Measurements from ENCODE around the gene SORBS1. TPM values are rescaled to one million over a fixed set of nuclear protein-coding genes. Genes with fewer than 3 reads are reported as not detected.

The SORBS1 gene
- polyA plus RNA-seq, 10 donors, result 49.7 to 107 (median 71.2) TPM

DNA sequence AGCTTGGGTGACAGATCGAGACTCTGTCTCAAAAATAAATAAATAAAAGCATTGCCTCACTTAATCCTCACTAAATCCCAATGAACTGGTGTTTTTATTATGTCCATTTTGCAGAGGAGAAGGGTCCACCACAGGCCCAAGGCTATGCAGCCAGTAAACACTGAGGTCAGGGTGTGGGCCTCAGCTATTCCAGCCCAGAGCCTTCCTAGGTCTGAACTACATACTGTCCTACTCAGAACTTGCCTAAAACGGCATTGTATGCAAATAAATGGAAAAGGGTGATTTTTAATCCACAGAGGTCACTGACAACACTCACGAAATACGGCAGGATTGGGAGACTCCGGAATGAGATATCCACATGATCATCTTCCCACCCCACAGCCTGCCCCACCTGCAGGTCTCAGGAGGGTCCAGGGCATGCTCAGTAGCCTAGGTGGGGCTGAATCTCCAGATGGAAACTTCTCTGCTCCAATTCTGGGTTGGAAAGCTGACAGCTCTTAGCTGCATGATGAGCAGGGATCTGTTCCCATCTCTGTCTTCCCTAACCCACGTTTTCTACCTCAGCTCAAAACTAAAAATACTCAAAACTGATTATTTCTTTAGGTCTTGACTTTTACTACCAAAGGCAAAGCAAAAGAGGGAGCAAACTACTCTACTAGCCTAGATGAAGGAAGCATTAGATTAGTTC, 121.0 kb downstream of the SORBS1 start:
- DNase-seq, result no peak

DNA sequence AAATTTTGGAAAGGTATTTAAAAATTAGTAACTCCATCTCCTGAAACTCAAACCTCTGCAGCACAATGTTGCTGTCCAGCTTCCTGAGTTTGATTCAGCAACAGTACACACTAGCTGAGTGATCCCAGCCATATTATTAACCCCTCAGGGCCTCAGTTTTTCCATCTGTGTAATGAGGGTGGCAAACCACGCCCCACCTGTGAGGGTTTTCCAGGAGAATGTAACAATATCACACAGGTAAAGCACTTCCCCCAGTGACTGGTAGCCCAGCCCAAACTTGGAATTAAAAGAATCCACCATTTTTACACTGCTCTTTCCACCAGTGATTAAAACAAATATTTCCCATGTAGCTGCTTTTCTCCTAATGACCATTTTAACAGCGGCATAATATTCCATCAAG, 122.4 kb downstream of the SORBS1 start:
- DNase-seq, result no peak

DNA sequence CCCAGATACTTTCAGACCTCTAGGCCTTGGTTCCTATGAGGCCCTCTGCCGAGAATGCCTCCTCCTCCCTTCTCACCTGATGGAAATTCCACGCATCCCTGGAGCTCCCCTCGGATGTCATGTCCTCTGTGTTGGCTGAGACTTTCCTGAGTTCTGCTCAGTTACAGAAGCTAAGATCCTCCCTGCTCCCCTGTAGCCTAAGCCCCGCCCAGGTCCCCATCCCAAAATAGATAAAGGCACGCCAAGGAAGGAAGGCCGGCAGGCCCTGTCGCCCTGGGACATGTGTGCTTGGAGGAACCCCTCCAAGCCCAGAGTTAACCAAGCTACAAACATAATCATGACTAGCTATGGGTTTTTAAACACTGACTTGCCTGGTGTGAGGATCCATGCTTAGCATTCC, 123.5 kb downstream of the SORBS1 start:
- DNase-seq, result no peak

DNA sequence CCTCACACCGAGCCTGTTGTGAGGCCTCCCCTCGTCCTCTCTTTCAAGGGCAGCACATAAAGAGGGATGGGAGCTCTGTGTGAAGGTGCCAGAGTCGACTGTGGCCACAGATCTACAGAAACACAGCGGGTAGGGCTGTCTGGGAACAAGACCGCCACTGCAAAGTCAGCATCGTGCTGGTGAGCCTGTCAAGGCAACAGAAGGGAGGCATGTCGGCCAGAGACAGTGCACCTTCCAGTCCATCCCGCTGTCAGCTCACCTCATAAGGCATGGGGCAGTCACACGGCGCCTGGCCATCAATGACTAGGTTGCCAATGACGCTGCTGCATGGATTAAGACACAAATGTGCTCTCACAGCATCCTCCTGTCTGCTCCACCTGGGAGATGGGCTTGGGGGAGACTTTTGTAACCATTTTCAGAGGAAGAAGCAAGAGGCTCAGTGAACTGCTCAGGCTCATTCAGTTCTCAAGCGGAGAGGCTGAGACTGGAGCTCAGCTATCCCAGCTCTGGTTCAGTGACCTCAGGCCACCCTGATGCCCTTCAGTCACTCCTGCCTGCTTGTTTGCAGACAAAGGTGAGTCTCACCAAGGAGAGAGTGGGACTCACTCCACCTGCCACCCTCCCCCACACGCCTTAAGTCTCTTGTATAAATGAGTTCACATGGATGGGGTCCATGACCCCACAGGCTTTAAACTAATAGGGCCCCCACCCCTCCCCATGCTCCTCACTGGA, 125.5 kb downstream of the SORBS1 start:
- DNase-seq, result no peak

DNA sequence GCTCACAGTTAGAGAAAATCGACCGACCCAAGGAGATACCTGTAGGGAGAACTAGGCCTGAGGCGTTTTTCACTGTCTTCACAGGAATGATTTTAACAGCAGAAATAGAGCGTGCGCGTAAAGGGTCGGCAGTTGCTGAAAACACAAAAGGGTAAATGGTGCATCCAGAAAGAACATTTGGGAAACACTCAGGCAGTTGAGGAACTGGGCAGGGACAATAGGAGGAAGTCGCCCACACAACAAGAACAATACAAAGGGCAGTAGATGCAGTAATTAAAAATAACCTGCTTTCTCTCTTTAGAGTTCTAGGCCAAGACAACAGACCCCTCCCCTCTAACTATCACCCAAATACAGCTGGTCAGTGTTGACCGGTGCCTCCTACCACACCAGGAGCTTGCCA, 126.6 kb downstream of the SORBS1 start:
- no peak for DNase-seq

DNA sequence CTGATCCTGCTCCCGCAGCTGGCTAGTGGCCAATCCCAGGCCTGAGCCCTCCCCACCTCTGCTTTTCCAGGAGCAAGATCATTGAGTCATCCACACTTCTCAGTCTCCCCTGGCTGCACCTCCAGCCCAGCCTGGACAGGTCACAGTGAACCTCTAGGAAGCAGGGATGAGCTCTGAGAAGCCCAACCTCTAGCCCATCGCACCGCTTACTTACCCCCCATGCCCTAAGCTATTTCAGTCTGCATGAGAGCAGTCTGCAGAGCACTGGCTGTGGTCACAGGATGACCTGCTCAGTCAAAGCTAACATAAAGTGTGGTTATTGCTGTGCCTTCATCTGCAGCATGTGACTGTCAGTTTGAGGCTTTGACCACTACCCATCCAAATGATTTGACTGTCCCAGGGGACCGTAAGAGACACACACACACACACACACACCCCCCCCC, 129.2 kb downstream of the SORBS1 start:
- DNase-seq, result no peak

DNA sequence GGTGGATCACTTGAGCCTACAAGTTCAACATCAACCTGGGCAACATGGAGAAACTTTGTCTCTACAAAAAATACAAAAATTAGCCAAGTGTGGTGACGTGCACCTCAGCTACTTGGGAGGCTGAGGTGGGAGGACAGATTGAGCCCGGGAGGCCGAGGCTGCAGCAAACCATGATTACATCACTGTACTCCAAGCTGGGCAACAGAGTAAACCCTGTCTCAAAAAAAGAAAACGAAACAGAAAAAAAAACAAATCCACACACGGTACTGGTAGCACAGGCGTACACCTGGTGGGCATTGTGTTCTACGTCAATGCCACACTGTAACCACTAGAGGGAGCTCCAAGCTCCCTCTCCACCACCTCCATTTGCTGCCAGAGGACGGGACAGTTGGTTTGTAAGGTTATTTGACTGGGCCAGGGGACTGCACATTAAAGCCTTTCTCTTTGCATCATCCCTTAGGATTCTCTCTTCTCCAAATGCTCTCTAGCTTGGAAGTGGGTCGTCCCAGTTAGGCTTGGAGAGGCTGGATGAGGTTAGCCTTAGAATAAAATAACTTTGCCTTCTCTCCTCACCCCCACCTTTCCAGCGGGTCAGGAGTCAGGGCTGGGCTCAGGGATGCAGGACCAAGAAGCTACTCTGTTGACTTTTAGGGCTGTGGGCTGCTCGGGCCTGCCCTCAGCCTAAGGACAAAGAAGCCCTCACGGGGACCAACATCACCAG, 130.8 kb downstream of the SORBS1 start:
- peak; percentile 47 to 85 (median 80) for DNase-seq

DNA sequence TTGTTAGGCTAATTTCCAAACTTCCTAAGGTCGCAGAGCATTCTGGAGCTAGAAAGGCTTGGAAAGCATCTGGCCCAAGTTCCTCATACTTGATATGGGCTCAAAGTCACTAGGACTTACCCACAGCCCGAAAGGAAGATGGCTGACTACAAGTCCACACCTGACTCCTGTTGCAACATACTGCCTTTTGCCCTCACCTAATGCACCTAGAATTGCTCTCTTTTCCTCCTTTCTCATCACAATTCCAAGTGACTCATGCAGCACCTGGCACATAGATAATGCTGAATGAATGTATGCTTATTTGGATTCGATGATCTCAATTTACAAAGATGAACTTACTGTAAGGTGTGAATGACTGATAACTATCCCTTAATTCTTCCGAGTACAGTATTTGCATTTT, 131.5 kb downstream of the SORBS1 start:
- no peak for DNase-seq

DNA sequence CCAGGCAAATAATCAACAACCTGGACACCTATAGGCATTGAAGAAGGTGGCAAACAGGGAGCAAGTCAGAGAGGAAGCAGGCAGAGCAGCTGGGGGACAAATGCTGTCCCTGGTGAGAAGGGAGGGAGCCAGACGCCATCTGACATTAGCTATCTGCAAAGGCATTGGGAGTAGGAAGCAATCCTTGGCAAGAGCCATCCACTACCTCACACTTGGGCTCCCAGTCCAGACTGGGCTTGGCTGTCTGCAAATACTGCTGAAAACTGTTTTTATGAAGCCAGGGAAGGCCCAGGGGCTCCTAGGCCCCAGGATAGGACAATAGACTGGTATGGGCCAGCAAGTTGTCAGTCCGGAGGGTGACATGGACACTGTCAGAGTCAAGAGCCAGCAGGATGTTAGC, 132.5 kb downstream of the SORBS1 start:
- no peak for DNase-seq

DNA sequence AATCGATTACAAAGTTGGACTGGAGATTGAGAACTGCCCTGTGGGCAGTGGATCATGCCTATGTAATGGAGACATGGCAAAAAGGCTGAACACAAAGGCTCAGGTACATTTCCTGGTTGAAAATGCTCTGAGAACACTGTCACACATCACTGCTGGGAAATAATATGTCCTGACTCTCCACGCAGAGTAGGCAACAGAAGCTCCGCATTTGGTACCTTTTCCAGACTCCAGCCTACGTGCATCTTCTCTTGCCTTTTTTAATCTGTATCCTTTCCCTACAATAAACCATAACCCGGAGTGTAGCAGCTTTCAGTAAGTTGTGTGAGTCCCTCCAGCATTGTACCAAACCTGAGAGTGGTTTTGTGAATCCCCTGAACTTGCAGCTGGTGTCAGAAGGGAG, 134.7 kb downstream of the SORBS1 start:
- no peak for DNase-seq

DNA sequence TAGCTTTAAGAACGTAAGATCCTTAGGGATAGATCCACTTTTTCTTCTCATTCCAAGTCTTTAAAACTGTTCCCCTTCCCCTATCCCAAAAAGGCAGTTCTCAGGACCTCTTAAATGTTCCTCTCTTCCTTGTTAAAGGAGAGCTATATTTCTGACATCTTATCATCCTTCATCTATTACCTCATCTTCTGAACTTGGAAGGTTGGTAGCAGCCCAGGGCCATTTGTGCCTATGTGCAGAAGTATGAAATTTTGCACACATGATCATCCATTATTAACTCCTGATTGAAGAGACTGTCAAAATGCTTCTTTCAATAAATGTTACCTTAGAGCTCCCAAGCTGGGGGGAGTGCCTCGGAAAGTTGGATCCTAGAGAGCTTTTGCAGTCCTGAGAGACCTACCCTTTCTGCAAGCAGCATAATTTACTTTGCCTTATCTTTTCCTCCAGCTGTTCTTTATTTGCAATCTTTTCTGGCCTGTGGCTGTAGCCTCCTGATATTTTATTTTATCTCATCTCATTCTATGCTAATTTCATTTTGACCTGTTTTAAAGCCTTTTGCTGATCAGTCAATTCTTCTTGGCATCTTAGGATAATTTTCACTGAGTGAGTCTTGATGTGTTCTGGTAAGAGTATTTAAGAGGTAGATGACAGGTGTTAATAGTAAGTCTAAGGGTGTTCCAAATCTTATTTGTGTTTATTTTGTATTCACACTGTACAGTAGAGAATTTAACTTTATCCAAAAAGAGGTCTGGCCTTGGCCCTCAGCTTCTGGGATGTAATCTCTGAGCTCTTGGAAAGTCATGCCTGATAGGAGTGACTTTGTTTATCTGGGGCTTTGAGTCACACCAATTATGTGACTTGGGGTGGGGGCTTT, 135.3 kb downstream of the SORBS1 start:
- DNase-seq, result peak in 1 of 3 donors; percentile 23

DNA sequence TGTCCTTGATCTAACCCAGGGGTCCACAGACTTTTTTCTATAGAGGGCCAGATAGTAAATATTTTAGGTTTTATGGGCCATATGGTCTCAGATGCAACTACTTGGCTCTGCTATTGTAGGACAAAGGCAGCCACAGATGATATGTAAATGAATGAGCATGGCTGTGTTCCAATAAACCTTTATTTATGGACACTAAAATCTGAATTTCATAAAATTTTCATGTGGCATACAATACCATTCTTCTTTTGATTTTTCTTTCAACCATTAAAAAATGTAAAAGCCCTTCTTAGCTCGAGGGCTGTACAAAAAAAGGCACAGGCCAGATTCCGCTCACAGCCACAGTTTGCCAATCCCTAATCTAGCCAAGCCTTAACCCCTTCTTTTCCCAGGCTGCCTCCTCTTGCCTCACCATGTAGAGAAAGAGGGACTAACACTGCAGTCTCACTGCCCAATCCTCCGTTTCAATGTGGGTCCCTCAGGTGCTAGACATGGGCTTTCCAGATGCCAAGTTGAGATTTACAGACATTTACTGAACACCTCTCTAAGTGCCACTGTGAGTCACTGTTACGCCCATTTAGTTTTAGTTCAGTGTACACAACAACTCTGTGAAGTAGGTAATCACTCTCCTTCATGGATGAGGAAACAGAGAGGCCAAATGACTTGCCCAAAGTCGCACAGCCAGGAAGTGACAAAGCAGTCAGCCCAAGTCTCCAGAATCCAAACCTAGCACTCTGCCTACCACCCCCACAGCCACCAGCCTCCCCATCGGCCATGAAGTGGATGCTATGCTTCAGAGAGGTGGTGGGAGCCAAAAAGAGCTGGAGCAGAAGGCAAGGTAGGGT, 137.8 kb downstream of the SORBS1 start:
- DNase-seq, result no peak

DNA sequence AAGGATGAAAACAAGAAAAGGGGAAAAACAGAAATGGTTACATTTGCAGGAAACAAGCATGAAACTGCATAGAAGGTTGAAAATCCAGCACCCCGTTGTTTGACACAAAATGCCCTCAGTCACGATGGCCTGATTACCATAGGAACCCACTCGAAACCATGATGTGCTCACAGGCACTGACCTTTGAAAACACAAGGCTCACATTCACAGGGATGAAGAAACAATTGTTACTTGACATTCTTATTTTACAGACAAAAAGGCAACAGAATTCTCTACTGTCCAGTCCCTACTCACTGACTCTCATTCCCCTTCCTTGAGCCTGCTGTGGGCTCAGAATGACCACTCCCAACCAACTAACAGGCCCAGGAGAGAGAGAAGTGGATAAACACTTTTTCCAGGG, 138.9 kb downstream of the SORBS1 start:
- no peak for DNase-seq

DNA sequence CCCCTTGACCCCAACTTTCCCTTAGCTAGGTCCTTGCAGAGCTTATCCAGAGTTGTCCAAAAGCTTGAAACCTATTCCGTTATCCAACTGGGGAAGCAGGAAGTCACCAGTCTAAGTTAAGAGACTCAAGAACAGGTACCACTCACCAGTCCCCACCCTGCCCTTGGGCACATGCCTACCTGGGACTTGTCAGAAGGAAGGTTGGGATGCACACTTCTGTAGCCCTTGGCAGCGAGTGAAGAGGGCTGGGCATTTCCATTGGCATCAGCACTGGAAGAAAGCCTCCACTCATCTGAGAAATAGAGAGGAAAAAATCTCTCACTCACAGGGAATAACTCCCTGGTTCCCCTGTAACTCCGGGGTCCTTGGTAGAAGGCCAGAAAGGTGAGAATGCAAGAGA, 139.4 kb downstream of the SORBS1 start:
- no peak for DNase-seq

DNA sequence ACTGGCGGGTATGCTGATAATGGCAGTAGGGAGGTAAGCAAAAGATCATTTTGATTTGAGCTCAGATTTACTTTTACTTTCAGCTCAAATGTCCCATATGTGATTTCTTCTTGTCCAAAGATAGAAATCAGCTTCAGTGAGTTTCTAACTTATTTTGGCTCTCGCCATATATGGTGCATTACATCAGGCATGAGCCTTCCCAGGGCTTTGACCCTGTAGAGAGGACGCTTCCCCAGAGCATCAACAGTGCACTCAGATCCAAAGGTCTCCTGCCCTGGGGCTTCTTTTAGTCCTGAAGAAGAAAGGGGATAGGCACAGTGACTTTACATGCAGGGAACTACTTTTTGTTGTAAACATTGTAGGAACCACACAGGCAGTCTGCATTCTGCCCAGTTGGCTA, 141.8 kb downstream of the SORBS1 start:
- DNase-seq, result peak in 1 of 3 donors; percentile 24

DNA sequence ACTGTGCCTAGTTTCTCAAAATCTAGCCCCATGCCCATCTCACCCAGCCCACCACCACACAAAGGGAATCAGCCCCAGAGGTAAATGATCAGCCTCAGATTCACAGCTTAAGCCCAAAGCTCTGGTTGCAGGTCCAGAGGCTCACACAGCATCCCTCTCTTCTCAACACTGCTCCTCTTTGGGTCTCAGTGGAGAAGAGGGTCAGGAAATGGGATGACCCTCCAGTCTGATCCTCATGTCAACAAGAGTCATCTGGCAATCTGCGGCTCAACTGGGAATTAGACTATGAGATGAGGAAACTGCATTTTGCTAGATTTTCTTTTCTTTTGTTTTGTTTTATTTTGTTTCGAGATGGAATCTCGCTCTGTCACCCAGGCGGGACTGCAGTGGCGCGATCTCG, 144.2 kb downstream of the SORBS1 start:
- peak in 1 of 3 donors; percentile 28 for DNase-seq

DNA sequence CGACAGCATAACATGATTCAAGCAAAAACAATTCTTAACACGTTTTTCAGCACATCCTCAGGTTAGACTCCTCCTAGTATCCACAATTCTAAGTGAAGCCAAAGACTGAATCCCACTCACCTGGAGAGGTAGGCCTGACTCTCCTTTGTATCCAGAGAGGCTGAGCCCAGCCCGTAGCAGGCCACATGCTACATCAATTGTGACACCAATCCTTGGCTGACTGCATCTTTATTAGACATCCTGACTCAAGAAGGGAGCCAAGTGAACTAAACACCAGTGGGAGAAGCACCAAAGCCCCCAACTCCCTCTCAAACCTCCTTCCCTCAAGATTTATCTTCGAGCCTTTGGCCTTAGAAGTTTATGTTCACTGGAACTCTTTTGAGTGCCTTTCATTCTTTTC, 144.9 kb downstream of the SORBS1 start:
- no peak for DNase-seq

DNA sequence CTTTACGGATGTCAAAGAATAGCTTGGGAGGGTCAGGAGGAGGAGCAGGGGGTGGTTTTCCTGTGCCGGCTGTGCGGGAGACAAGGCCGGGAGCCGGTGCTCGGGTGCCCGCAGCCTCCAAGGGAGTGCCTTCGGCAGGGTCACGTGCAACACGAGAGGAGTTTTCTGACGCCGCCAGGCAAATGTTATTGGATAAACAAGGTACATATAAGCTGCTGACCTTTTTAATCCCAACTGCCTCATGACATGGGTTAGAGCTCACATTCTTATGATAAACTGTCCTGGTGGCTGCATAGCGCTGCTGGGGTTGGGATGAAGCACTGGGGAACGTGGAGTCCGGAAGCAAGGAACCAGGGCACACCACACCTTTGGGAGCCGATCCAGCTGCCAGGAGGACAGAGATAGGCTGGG, 145.5 kb downstream of the SORBS1 start:
- DNase-seq, result no peak

DNA sequence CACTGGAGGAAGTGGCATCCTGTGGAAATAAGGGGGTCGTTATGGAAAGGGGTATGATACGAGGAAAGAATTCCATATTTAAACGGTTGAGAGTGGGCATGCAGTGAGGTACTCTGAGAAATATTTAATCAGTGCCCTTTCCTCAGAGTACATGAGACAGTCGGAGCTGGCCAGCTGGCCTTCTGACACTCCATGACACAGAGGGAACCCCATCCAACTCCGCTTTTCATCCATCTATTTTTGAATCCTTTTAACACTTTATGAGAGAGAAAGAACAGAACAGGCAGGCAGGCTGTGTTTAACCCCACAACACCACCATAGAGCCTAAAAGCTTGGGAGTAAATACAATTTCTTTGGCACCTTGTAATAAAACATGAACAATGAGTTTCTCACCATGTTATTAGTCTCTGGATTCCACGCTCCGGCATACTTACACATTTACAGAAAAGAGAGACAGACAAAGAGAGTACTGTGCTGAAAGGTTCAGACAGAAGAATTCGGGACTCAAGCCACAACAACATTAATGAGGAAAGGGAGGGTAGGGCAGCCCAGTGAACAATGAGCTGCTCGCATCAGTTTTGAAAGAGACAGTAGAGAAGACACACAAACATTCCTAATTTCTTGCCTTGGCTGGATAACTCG, 146.2 kb downstream of the SORBS1 start:
- peak in 2 of 3 donors; percentile 40 to 58 for DNase-seq

Measured in muscle of back (tissue), 11 donors.